Suprapubic skin (tissue), 4 donors: Measurements from ENCODE around the gene RAPGEF4.

Source experiments
- POLR2A ChIP-seq, 2 donors: fragments of 450-650 bp; IDR thresholded peaks; one replicate each; pipeline ENCODE4 v1.6.1; 2017; ENCODE audit warnings: antibody characterized with exemption in 2 of 2, mild to moderate bottlenecking in 2 of 2, moderate library complexity in 2 of 2
- POLR2AphosphoS5 ChIP-seq, 3 donors: sonication (generic); formaldehyde crosslinking; IDR thresholded peaks; one replicate each; pipeline ENCODE4 v1.6.1; 2017; ENCODE audit warnings: antibody characterized with exemption in 3 of 3
- TF ChIP-seq, protein P1 (sequence below), 2 donors: fragments of 200-600 bp in 1 of 2; fragments of 450-650 bp in 1 of 2; sonication (generic) in 1 of 2; IDR thresholded peaks; one replicate each; pipeline ENCODE4 v1.5.1; 2016 to 2019; ENCODE audit warnings: antibody characterized with exemption in 2 of 2, mild to moderate bottlenecking in 1 of 2, moderate library complexity in 1 of 2

DNA sequence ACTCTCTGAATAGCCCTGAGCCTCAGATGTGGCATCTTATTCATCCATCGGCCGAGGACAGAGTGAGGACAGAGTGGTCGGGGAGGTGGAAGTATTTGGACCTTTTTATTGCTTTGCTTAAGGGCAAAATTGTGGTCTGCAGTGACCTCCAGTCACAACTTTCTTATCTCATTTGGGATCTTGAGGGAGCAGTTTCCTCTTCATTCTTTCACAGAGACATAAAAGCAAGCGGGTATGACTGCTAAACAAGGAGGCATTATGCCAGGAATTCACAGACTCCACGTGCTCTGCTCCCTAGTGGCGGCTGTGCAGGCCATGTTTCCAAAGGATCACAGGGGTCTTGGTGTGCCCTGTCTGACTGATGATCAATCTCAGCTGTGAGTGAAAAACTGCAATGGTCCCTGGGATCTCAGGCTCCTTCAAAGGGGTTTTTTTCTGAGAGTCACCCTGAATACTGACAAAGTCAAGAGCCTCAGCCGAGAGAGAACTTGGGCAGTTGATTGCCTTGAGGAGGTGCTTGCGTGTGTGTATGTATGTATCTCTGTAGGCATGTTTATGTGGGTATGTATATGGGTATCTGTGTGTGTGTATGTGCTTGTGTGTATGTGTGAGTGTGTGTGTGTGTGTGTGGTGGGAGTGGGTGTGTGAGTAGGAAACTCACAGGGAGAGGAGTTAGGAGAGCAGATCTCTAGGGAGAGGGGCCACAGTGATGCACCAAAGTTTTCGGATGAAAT lies 47.7 kb downstream of the RAPGEF4 start:
- no peak for TF ChIP-seq POLR2A (IDR thresholded peaks at IDR 0.05)
- no peak for TF ChIP-seq POLR2AphosphoS5 (IDR thresholded peaks at IDR 0.05)
- TF ChIP-seq, protein P1, sequence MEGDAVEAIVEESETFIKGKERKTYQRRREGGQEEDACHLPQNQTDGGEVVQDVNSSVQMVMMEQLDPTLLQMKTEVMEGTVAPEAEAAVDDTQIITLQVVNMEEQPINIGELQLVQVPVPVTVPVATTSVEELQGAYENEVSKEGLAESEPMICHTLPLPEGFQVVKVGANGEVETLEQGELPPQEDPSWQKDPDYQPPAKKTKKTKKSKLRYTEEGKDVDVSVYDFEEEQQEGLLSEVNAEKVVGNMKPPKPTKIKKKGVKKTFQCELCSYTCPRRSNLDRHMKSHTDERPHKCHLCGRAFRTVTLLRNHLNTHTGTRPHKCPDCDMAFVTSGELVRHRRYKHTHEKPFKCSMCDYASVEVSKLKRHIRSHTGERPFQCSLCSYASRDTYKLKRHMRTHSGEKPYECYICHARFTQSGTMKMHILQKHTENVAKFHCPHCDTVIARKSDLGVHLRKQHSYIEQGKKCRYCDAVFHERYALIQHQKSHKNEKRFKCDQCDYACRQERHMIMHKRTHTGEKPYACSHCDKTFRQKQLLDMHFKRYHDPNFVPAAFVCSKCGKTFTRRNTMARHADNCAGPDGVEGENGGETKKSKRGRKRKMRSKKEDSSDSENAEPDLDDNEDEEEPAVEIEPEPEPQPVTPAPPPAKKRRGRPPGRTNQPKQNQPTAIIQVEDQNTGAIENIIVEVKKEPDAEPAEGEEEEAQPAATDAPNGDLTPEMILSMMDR (IDR thresholded peaks at IDR 0.05) = no peak
